Heart right ventricle (tissue), 16 donors: ENCODE measurements around the gene UBTD1. TPM values are rescaled to one million over a fixed set of nuclear protein-coding genes. Genes with fewer than 3 reads are reported as not detected.

Experiments used
- ATAC-seq, 8 donors: fragments of 200-7000 bp; cut with Tn5 transposase; one replicate each; pipeline ENCODE4 v1.9.1; 2020; ENCODE audit warnings: mild to moderate bottlenecking in 8 of 8, moderate library complexity in 8 of 8, moderate number of reproducible peaks in 1 of 8
- DNase-seq, 2 donors: peaks; one replicate each; pipeline ENCODE4 v3.0.0-alpha.2; 2020
- H3K27ac ChIP-seq, 10 donors: fragments of 200-600 bp; sonication (generic) in 2 of 10; one replicate each; pipeline versions ENCODE4 v1.5.0 to v1.8.0; 2020 to 2022; ENCODE audit warnings: mild to moderate bottlenecking in 3 of 10
- H3K27me3 ChIP-seq, 7 donors: fragments of 200-600 bp; one replicate each; pipeline ENCODE4 v1.8.0; 2021 to 2022; ENCODE audit warnings: mild to moderate bottlenecking in 2 of 7
- H3K36me3 ChIP-seq, 9 donors: fragments of 200-600 bp; sonication (generic) in 1 of 9; one replicate each; pipeline versions ENCODE4 v1.5.0 to v1.8.0; 2020 to 2022; ENCODE audit warnings: mild to moderate bottlenecking in 2 of 9
- H3K4me1 ChIP-seq, 9 donors: fragments of 200-600 bp; sonication (generic) in 1 of 9; one replicate each; pipeline versions ENCODE4 v1.5.0 to v1.8.0; 2020 to 2022; ENCODE audit warnings: mild to moderate bottlenecking in 4 of 9
- H3K4me3 ChIP-seq, 10 donors: fragments of 200-600 bp; sonication (generic) in 2 of 10; one replicate each; pipeline versions ENCODE4 v1.5.0 to v1.8.0; 2020 to 2022; ENCODE audit warnings: mild to moderate bottlenecking in 7 of 10, moderate library complexity in 2 of 10
- H3K9me3 ChIP-seq, 11 donors: fragments of 200-600 bp in 10 of 11; sonication (generic) in 2 of 11; one replicate each; pipeline versions ENCODE4 v1.5.0 to v1.8.0; 2013 to 2022; ENCODE audit warnings: mild to moderate bottlenecking in 2 of 11, control low read depth in 1 of 11, moderate library complexity in 1 of 11
- WGBS, 2 donors: extraction: QIAGEN DNeasy Blood & Tissue Kit; methylation state at CpG; one replicate each; pipeline ENCODE4 v1.1.7; 2013; ENCODE audit warnings: inconsistent platforms in 1 of 2; 5-methylcytosine and 5-hydroxymethylcytosine counted together
- intact Hi-C, 10 donors: fragments of 100-400 bp; cut with DNase I; formaldehyde crosslinking; loops; one replicate each; pipeline versions ENCODE4 v1.11.1 to v1.14.2; 2022
- polyA plus RNA-seq, 2 donors: library from polyadenylated mRNA; stranded (reverse); fragments of 200-250 nt; gene quantifications; one replicate each; pipeline ENCODE4 v1.2.3, GENCODE V29; 2013
- total RNA-seq, 10 donors: library from RNA; stranded (reverse); fragmentation: NEBNext Ultra II Directional in 3 of 10; extraction: Animal tissue kit (Norgen Biotek cat#: 25700) in 3 of 10; gene quantifications; one replicate each; pipeline versions ENCODE4 v1.2.1 to v1.2.4, GENCODE V29; 2021 to 2023
- TF ChIP-seq, protein P1 (sequence below), 9 donors: fragments of 200-600 bp; sonication (generic) in 2 of 9; IDR thresholded peaks; one replicate each; pipeline versions ENCODE4 v1.5.0 to v1.8.0; 2021 to 2022; ENCODE audit warnings: antibody characterized with exemption in 9 of 9, mild to moderate bottlenecking in 5 of 9, moderate library complexity in 1 of 9
- donor health status: Arrhythmogenic right ventricular cardiomyopathy.
- donor health status: ischemic (EF 13 %, LVEDD 7.1; RV severe dilation, severe dysfunction).
- donor health status: healthy with polysubstance abuse.
- donor health status: DM: no; HTN: yes; CAD: no.
- donor health status: DM: no; HTN: no; CAD: no.
- donor health status: ischemic (EF 25% LVEDD 6.9; RV normal size, moderate dysfunction).
- donor health status: ischemic (EF 25% LVEDD 5.7; RV mildly dilated, moderate dysfunction).
- donor health status: healthy.
- donor health status: DM: yes; HTN: yes; CAD: no.
- donor health status: Ischemic cardiomyopathy.
- donor health status: ischemic (EF 35%, LVEDD 5.7; RV mildly dilated, moderate dysfunction).
- donor health status: nonischemic (EF 11% LVEDD 7.7; RV severe dilation, severe dysfunction).
- donor health status: DM: yes; HTN: yes; CAD: no.
- donor health status: PGD.
- donor health status: ischemic (EF 29% LVEDD 5.4; RV normal size, mild dysfunction).
- donor health status: nonischemic (EF 23%, LVEDD 6.1; RV moderate dilation, normal function).

UBTD1 gene
- total and polyA plus RNA-seq, 12 donors = 13.6 to 56.0 (median 21.3) TPM

DNA sequence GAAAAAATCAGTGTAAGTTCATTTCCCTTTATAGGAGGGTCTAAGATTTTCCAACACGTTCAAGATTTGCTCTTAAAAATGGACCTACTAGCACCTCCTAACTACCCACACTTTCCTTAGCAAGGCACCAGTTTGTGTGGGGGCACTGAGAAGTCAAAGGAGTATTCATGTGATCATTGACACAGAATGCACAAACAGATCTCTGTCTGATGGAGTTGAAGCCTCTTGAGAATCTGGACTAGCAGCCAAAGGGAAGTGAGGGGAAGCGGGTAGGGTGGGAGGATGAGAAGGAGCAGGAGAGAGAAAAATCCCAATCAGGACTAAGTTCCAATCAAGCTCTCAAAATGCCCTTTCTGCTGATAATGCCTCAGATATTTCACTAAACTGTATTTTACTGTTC is 4.6 kb upstream of the UBTD1 start:
- intact Hi-C loops = loop anchor here in 2 of 10 donors (5.0 to 10.0 kb wide), 2 partner anchors 121 to 697 kb away; no protein-coding TSS in a partner anchor
- ATAC-seq = no peak
- no peaks in the 10 kb centered on the region for H3K9me3 ChIP-seq
- WGBS, 2 donors = 15 to 17% methylated on average over 2 of the region's 2 CpGs
- no peak for DNase-seq
- H3K4me3 ChIP-seq = no peak overlapping the region
- H3K36me3 ChIP-seq = peaks cover 0 to 16% (median 0%) of the 10 kb centered on the region in 9 donors
- H3K27ac ChIP-seq = peak overlapping the region in 8 of 10 donors; percentile 36 to 88 (median 54)
- TF ChIP-seq, protein P1, sequence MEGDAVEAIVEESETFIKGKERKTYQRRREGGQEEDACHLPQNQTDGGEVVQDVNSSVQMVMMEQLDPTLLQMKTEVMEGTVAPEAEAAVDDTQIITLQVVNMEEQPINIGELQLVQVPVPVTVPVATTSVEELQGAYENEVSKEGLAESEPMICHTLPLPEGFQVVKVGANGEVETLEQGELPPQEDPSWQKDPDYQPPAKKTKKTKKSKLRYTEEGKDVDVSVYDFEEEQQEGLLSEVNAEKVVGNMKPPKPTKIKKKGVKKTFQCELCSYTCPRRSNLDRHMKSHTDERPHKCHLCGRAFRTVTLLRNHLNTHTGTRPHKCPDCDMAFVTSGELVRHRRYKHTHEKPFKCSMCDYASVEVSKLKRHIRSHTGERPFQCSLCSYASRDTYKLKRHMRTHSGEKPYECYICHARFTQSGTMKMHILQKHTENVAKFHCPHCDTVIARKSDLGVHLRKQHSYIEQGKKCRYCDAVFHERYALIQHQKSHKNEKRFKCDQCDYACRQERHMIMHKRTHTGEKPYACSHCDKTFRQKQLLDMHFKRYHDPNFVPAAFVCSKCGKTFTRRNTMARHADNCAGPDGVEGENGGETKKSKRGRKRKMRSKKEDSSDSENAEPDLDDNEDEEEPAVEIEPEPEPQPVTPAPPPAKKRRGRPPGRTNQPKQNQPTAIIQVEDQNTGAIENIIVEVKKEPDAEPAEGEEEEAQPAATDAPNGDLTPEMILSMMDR (IDR thresholded peaks at IDR 0.05) = no peak
- peaks cover 9 to 81% (median 60%) of the 10 kb centered on the region in 9 donors for H3K4me1 ChIP-seq
- H3K27me3 ChIP-seq = no peaks in the 10 kb centered on the region

DNA sequence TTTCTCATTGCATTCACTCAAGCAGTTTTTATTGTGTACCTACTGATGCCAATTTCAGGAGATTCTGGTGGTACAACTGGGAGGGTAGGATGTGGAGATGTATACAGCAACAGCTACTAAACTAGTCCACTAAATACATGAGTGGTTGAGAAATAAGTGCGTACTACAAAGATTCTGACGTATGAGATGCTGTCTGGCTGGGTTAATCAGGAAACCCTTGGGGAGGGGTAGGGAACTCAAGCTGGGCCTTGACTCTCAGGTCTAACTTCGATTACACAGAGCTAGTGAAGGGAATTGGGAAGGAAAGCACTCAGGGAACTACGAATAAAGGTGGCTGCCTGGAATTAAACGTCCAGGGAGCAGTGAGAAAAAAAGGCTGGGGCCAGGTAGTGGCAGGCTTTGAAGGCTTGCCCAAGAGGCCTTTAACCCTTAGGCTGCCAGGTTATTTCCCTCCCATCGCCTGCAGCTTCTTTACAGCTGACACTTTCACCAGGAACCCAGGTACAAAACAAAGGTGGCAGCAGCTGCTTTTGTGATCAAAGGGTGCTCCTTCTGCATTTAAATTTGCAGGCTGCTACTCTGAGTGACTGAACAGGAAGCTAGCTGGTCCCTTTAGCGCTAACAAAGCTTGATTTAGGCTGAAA is 3.7 kb upstream of the UBTD1 start:
- H3K4me3 ChIP-seq = no peak overlapping the region
- peaks cover 0 to 16% (median 0%) of the 10 kb centered on the region in 9 donors for H3K36me3 ChIP-seq
- no peaks in the 10 kb centered on the region for H3K27me3 ChIP-seq
- ATAC-seq (no peak), DNase-seq (no peak)
- peaks cover 9 to 76% (median 59%) of the 10 kb centered on the region in 9 donors for H3K4me1 ChIP-seq
- intact Hi-C loops = loop anchor here in 4 of 10 donors (5.0 to 10.0 kb wide), 4 partner anchors 52 to 698 kb away; no protein-coding TSS in a partner anchor
- WGBS, 2 donors = 21 to 31% methylated on average over 7 of the region's 7 CpGs
- TF ChIP-seq, protein P1 (IDR thresholded peaks at IDR 0.05) = no peak
- no peaks in the 10 kb centered on the region for H3K9me3 ChIP-seq
- H3K27ac ChIP-seq = peak overlapping the region in 8 of 10 donors; percentile 36 to 88 (median 52)

DNA sequence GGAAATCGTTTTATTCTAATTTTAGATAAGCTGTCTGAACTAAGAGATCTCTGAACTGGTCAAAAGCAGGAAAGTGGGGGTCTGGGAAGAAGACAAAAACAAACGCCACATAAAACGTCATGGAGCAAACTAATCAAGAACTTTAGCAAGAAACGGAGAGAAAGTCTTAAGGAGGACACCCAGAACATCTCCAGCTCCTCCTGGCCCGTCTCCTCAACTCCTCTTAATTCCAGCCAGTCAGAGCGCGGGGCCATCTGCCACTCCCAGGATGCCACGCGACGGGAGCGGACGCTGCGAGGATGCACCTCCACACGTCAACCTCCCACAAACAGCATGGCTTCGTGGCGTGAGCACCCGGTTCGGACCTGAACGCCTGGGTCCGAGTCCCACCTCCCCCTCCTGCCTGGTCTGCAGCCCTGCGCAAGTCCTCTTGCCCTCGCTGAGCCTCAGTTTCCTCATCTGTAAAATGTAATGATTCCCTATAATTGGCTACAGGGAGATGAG is 1.1 kb upstream of the UBTD1 start:
- H3K27ac ChIP-seq = peak overlapping the region; percentile 74 to 97 (median 94)

More for the DNA sequence above, 1.1 kb upstream of the UBTD1 start:
- H3K27me3 ChIP-seq = no peaks in the 10 kb centered on the region
- H3K9me3 ChIP-seq = no peaks in the 10 kb centered on the region
- ATAC-seq (peak; percentile 19 to 61 (median 50)), DNase-seq (peak; percentile 69 to 78)
- TF ChIP-seq, protein P1 (IDR thresholded peaks at IDR 0.05) = no peak
- H3K4me1 ChIP-seq = peaks cover 9 to 79% (median 58%) of the 10 kb centered on the region in 9 donors
- H3K36me3 ChIP-seq = peaks cover 0 to 16% (median 0%) of the 10 kb centered on the region in 9 donors
- intact Hi-C loops = loop anchor here in 4 of 10 donors (2.0 to 10.0 kb wide), 5 partner anchors 50 to 117 kb away; no protein-coding TSS in a partner anchor
- H3K4me3 ChIP-seq = peak overlapping the region; percentile 77 to 100 (median 94)
- 0 to 1% methylated on average over 22 of the region's 22 CpGs for WGBS, 2 donors
